ENCODE data around the gene MRPS27.
"Not testable (repeated sequence)": the region's sequence is repeated elsewhere in the genome, so short reads cannot be mapped to it uniquely, and the experiment has no call there.

The MRPS27 gene

GRCh38 chr5:72325566-72326305, 5.7 kb upstream of the MRPS27 start:
- peak; percentile 73 for DNase-seq

- peak; percentile 43 for DNase-seq
These were observed 4.3 kb upstream of the MRPS27 start for GRCh38 chr5:72324189-72324825.

- not testable (repeated sequence) for DNase-seq
These were observed 535 bp downstream of the MRPS27 start for GRCh38 chr5:72319435-72319975.

GRCh38 chr5:72314571-72315172, 5.4 kb downstream of the MRPS27 start:
- peak; percentile 67 for DNase-seq

GRCh38 chr5:72313141-72313540, 6.9 kb downstream of the MRPS27 start:
- no peak for DNase-seq

GRCh38 chr5:72308853-72309191, 11.2 kb downstream of the MRPS27 start:
- no peak for DNase-seq

- DNase-seq, result peak; percentile 98
These were observed 11.8 kb downstream of the MRPS27 start for GRCh38 chr5:72307968-72308852.

DNA sequence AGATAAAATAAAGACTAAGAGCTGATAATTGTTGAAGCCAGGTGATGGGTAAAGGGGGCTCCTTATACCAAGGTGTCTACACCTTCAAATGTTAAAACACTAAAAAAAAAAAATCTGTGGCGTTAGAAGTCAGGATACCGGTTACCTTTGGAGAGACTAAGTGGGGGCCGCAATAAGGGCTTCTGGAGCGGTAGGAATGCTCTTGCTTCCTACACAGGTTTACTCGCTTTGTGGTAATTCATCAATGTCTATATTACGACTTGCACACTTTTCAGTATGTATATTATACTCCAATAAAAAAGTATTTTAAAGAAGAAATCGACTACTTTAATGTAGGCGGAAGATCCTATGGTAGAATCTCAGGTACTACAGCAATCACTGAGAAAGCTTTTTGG, 12.5 kb downstream of the MRPS27 start:
- DNase-seq, result no peak

- DNase-seq, result no peak
These were observed 14.6 kb downstream of the MRPS27 start for GRCh38 chr5:72305194-72306142.

- peak; percentile 67 for DNase-seq
These were observed 17.9 kb downstream of the MRPS27 start for GRCh38 chr5:72302171-72302570.

DNA sequence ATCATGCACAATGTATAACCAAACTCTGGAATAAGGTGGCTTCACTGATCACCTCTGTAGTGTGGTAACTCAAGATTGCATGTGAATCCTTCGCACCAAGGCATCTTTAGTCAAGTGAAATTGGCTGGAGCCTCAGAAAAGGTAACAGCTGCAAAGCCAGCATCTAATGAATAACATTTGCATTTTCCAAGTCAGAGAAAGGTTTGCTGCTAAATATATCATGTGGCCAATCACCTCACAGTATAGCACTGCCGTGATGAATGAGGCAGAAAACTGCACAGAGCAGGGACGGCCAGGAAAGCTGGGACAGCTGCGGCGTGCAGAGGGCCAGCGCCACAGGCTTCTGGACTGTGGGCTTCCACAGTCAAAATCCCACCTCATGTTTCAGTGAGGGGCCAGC, 18.5 kb downstream of the MRPS27 start:
- DNase-seq, result no peak

DNA sequence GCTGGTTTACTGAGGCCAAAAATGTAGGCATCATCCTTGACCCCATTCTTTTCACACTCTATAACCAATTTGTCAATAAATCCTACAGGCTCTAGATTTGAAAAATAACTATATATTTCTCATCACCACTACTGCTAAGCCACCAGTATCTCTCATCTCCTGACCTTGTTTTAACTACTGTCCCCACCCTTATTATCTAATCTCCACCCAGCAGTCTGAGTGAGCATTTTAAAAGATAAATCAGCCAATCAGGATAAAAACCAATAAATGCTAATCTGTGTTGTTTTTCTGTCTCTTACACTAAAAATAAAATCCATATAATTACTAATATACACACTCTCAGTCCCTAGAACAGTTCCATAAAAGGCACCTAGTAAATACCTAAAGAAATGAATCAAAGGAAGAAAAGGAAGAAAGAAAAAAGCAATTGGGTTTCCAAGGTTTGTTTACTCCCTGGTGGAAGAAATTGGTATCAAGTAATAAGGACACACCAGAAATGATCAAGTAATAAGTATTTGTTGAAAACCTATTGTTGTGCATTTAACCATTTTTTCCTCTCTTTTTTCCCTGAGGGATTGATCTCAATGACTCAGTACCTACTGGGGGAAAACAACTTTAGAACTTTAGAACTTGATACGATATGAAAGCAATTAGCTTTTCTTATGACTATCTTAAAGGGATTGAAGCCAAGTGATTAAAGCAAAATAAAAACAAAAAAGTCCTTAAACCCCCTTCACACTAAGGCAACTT, 19.3 kb downstream of the MRPS27 start:
- no peak for DNase-seq

- no peak for DNase-seq
These were observed 21.3 kb downstream of the MRPS27 start for GRCh38 chr5:72298711-72299110.

DNA sequence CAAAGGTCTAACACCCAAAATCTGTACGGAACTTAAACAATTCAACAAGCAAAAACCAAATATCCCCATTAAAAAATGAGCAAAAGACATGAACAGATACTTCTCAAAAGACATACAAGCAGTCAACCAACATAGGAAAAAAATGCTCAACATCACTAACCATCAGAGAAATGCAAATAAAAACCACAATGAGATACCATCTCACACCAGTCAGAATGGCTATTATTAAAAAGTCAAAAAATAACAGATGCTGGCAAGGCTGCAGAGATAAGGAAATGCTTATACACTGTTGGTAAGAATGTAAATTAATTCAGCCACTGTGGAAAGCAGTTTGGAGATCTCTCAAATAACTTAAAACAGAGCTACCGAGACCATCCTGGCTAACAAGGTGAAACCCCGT, 21.9 kb downstream of the MRPS27 start:
- not testable (repeated sequence) for DNase-seq

GRCh38 chr5:72296256-72296655, 23.8 kb downstream of the MRPS27 start:
- no peak for DNase-seq

GRCh38 chr5:72295539-72295938, 24.5 kb downstream of the MRPS27 start:
- no peak for DNase-seq

DNA sequence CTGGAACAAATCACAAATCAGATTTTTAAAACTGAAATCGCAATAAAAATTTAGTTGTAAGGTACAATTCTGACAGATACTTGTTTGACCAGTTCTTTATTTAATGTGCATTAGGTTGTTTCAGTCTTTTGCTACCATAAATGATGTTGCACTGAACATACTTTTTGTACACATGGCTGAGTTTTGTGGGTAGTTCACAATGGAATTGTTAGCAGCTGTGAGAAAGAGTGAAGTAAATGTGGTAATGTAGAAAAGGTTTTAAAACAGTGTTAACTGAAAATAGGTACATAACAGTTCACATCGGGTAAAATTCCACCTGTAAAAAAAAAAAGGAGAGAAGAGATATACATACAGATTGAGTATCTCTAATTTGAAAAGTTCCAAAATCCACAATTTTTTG, 25.6 kb downstream of the MRPS27 start:
- DNase-seq, result no peak

DNA sequence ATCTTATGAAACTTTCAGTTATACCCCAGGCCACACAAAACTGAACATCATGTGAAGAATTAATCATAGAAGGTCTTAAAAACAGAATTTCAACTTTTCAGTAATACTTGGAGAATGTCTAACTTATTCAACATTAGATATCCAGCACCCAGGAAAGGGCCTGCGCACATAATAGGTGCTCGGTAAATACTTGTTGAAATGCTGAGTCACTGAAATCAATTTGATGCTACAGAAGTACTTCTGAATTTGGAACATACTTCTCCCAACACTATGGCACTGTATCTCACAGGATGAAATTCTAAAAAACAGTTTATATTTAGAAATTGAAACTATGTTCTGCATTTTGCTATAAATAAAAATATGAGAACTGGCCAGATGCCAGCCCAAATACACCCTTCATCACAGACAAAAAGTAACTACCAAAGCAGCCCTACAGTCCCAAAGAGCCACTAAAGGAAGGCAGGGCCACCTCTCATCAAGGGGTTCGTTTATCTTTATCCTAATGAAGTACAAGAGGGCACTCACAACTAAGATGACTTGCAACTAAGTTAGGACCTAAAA, 26.5 kb downstream of the MRPS27 start:
- no peak for DNase-seq

GRCh38 chr5:72292411-72292810, 27.6 kb downstream of the MRPS27 start:
- no peak for DNase-seq

GRCh38 chr5:72291601-72292000, 28.4 kb downstream of the MRPS27 start:
- DNase-seq, result no peak
